ENCODE results near the gene MEIKIN.
"Not testable (repeated sequence)": the region's sequence is repeated elsewhere in the genome, so short reads cannot be mapped to it uniquely, and the experiment has no call there.

The MEIKIN gene

GRCh38 chr5:131796793-131797693 lies 148.4 kb downstream of the MEIKIN start, which contains the start of gene FNIP1:
FNIP1 (minus strand) TSS chr5:131797017; CDS start chr5:131796921, 96 bp downstream.
- DNase-seq, result peak; percentile 99

GRCh38 chr5:131795879-131796792 lies 149.3 kb downstream of the MEIKIN start:
- peak; percentile 79 for DNase-seq

- DNase-seq, result no peak
Observed at GRCh38 chr5:131795228-131795627, 150.2 kb downstream of the MEIKIN start.

- DNase-seq, result no peak
Observed at GRCh38 chr5:131794586-131794985, 150.9 kb downstream of the MEIKIN start.

- DNase-seq, result no peak
Observed at GRCh38 chr5:131792896-131793295, 152.6 kb downstream of the MEIKIN start.

- DNase-seq, result no peak
Observed at GRCh38 chr5:131791866-131792265, 153.6 kb downstream of the MEIKIN start.

- no peak for DNase-seq
Observed at GRCh38 chr5:131790550-131790949, 154.9 kb downstream of the MEIKIN start.

- DNase-seq, result no peak
Observed at GRCh38 chr5:131789765-131790164, 155.7 kb downstream of the MEIKIN start.

- no peak for DNase-seq
Observed at GRCh38 chr5:131787736-131788135, 157.7 kb downstream of the MEIKIN start.

GRCh38 chr5:131786900-131787692 lies 158.4 kb downstream of the MEIKIN start:
- DNase-seq, result no peak

GRCh38 chr5:131786036-131786435 lies 159.4 kb downstream of the MEIKIN start:
- no peak for DNase-seq

GRCh38 chr5:131783874-131784273 lies 161.6 kb downstream of the MEIKIN start:
- no peak for DNase-seq

GRCh38 chr5:131783357-131783756 lies 162.1 kb downstream of the MEIKIN start:
- no peak for DNase-seq

GRCh38 chr5:131782717-131783116 lies 162.7 kb downstream of the MEIKIN start:
- DNase-seq, result no peak

GRCh38 chr5:131778141-131778540 lies 167.3 kb downstream of the MEIKIN start:
- not testable (repeated sequence) for DNase-seq

- DNase-seq, result no peak
Observed at GRCh38 chr5:131776450-131776849, 169.0 kb downstream of the MEIKIN start.

GRCh38 chr5:131774652-131775367 lies 170.7 kb downstream of the MEIKIN start:
- DNase-seq, result no peak

GRCh38 chr5:131773805-131774204 lies 171.7 kb downstream of the MEIKIN start:
- no peak for DNase-seq

- DNase-seq, result no peak
Observed at GRCh38 chr5:131771692-131772091, 173.8 kb downstream of the MEIKIN start.

- DNase-seq, result peak; percentile 28
Observed at GRCh38 chr5:131769961-131770360, 175.5 kb downstream of the MEIKIN start.

GRCh38 chr5:131769336-131769735 lies 176.1 kb downstream of the MEIKIN start:
- DNase-seq, result peak; percentile 15

GRCh38 chr5:131767891-131768290 lies 177.6 kb downstream of the MEIKIN start:
- DNase-seq, result no peak

Measured in eye (tissue), 1 donor.